DND-41 (cell line): Measurements from ENCODE around the gene KCNT1.

ENCODE experiments used
- CTCF ChIP-seq: IDR thresholded peaks from 2 replicates; pipeline ENCODE4 v1.5.1; 2012; ENCODE audit warnings: borderline replicate concordance, low read length, moderate library complexity, mild to moderate bottlenecking; ENCODE audit not compliant: poor library complexity, severe bottlenecking; ENCODE audit errors: extremely low read depth
- EZH2 ChIP-seq: IDR thresholded peaks from 3 replicates; pipeline ENCODE4 v1.6.1; 2012; ENCODE audit warnings: borderline replicate concordance, low read depth, mild to moderate bottlenecking, moderate library complexity, low read length, inconsistent platforms; ENCODE audit not compliant: severe bottlenecking

GRCh38 chr9:135676891-135677290 lies 25.1 kb upstream of the KCNT1 start:
- no peak for TF ChIP-seq EZH2
- no peak for TF ChIP-seq CTCF
